HepG2 (cell line): ENCODE measurements around the gene UBTD2.

Source experiments
- ADNP ChIP-seq: sonication (generic); formaldehyde crosslinking; IDR thresholded peaks from 2 replicates; pipeline ENCODE4 v1.4.0; 2020; ENCODE audit warnings: missing genetic modification reagents
- ARNT ChIP-seq: fragments of 450-650 bp; IDR thresholded peaks from 2 replicates; pipeline ENCODE4 v1.6.1; 2017
- CTCF ChIP-seq: sonication (generic); formaldehyde crosslinking; IDR thresholded peaks from 2 replicates; pipeline ENCODE4 v1.5.0; 2020; ENCODE audit warnings: mild to moderate bottlenecking, missing genetic modification reagents, moderate library complexity
- FOXJ3 ChIP-seq: sonication (generic); formaldehyde crosslinking; IDR thresholded peaks from 2 replicates; pipeline ENCODE4 v1.4.0; 2020; ENCODE audit warnings: missing genetic modification reagents, mild to moderate bottlenecking, borderline replicate concordance
- TCF12 ChIP-seq, 2 experiments: fragments of 450-650 bp in 1 of 2; sonication (generic) in 1 of 2; formaldehyde crosslinking in 1 of 2; IDR thresholded peaks; 2 replicates each; pipeline versions ENCODE4 v1.6.1 to v1.8.0; 2017 to 2022; ENCODE audit warnings: antibody characterized with exemption in 1 of 2, mild to moderate bottlenecking in 1 of 2, missing genetic modification reagents in 1 of 2, moderate library complexity in 1 of 2
- TRIM24 ChIP-seq: sonication (generic); formaldehyde crosslinking; IDR thresholded peaks from 2 replicates; pipeline ENCODE4 v1.8.0; 2022; ENCODE audit warnings: mild to moderate bottlenecking, missing genetic modification reagents
- ZNF263 ChIP-seq: sonication (generic); formaldehyde crosslinking; IDR thresholded peaks from 2 replicates; pipeline ENCODE4 v1.4.0; 2020; ENCODE audit warnings: missing genetic modification reagents
- ZNF878 ChIP-seq: sonication (generic); formaldehyde crosslinking; IDR thresholded peaks from 2 replicates; pipeline ENCODE4 v1.8.1; 2023; ENCODE audit warnings: mild to moderate bottlenecking, missing genetic modification reagents, moderate library complexity
- TF ChIP-seq, protein P1 (sequence below): sonication (generic); formaldehyde crosslinking; IDR thresholded peaks from 2 replicates; pipeline ENCODE4 v1.4.0; 2020; ENCODE audit warnings: missing genetic modification reagents, mild to moderate bottlenecking, borderline replicate concordance
- TF ChIP-seq, protein P2 (sequence below), 2 experiments: IDR thresholded peaks; 2 replicates each; pipeline ENCODE4 v1.6.1; 2011 to 2012; ENCODE audit warnings: low read length in 2 of 2, borderline replicate concordance in 1 of 2, low read depth in 1 of 2, mild to moderate bottlenecking in 1 of 2, moderate library complexity in 1 of 2

DNA sequence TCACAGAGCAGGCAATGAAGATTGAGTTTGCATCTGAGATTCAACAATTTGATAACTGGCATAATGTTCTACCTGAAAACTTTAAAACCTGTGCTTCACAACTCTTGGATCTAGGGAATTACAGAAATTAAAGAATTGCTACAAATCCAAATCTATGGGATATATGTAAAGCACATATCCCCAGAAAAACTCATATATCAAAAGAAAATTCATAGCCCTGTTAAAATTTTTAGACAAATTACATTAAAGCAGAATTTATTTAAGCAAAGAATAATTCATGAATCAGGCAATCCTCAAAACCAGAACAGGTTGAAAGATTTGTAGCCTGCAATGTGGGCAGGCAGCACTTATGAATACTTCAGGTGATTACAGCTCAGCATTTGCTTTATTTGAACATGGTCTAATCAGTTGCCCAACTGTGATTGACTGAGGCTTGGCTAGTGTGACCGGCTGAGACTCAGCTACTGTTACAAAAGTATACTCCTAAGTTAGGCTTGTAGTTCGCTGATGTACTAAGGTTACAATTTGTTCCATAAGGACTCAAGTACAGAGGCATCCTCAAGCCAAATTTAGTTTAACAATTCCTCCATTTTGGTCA lies 10.3 kb upstream of the UBTD2 start:
- TF ChIP-seq CTCF (CRISPR knock-in tag) (no peak), TCF12 (IDR thresholded peaks at IDR 0.05) (no peak), TCF12 (CRISPR knock-in tag; IDR thresholded peaks at IDR 0.05) (no peak), ZNF878 (CRISPR knock-in tag) (no peak), ARNT (no peak), ZNF263 (CRISPR knock-in tag) (no peak), FOXJ3 (CRISPR knock-in tag) (no peak), ADNP (CRISPR knock-in tag) (no peak), TRIM24 (CRISPR knock-in tag) (no peak)
- TF ChIP-seq, protein P1, sequence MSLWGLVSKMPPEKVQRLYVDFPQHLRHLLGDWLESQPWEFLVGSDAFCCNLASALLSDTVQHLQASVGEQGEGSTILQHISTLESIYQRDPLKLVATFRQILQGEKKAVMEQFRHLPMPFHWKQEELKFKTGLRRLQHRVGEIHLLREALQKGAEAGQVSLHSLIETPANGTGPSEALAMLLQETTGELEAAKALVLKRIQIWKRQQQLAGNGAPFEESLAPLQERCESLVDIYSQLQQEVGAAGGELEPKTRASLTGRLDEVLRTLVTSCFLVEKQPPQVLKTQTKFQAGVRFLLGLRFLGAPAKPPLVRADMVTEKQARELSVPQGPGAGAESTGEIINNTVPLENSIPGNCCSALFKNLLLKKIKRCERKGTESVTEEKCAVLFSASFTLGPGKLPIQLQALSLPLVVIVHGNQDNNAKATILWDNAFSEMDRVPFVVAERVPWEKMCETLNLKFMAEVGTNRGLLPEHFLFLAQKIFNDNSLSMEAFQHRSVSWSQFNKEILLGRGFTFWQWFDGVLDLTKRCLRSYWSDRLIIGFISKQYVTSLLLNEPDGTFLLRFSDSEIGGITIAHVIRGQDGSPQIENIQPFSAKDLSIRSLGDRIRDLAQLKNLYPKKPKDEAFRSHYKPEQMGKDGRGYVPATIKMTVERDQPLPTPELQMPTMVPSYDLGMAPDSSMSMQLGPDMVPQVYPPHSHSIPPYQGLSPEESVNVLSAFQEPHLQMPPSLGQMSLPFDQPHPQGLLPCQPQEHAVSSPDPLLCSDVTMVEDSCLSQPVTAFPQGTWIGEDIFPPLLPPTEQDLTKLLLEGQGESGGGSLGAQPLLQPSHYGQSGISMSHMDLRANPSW (CRISPR knock-in tag), result no peak
- TF ChIP-seq, protein P2, sequence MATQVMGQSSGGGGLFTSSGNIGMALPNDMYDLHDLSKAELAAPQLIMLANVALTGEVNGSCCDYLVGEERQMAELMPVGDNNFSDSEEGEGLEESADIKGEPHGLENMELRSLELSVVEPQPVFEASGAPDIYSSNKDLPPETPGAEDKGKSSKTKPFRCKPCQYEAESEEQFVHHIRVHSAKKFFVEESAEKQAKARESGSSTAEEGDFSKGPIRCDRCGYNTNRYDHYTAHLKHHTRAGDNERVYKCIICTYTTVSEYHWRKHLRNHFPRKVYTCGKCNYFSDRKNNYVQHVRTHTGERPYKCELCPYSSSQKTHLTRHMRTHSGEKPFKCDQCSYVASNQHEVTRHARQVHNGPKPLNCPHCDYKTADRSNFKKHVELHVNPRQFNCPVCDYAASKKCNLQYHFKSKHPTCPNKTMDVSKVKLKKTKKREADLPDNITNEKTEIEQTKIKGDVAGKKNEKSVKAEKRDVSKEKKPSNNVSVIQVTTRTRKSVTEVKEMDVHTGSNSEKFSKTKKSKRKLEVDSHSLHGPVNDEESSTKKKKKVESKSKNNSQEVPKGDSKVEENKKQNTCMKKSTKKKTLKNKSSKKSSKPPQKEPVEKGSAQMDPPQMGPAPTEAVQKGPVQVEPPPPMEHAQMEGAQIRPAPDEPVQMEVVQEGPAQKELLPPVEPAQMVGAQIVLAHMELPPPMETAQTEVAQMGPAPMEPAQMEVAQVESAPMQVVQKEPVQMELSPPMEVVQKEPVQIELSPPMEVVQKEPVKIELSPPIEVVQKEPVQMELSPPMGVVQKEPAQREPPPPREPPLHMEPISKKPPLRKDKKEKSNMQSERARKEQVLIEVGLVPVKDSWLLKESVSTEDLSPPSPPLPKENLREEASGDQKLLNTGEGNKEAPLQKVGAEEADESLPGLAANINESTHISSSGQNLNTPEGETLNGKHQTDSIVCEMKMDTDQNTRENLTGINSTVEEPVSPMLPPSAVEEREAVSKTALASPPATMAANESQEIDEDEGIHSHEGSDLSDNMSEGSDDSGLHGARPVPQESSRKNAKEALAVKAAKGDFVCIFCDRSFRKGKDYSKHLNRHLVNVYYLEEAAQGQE (IDR thresholded peaks at IDR 0.05; ENCODE audit: borderline replicate concordance in 1 of 2, low read depth in 1 of 2, low read length in 2 of 2), result no peak
